HG02588 (cell line): ENCODE measurements around the gene ZBTB7C.

Experiments used
- ATAC-seq: cut with Tn5 transposase; IDR thresholded peaks from one replicate; pipeline ENCODE4 v1.9.1; 2021; ENCODE audit warnings: mild to moderate bottlenecking, moderate library complexity; ENCODE audit not compliant: unreplicated experiment

Gene ZBTB7C

GRCh38 chr18:48326901-48327675, 82.1 kb downstream of the ZBTB7C start:
- ATAC-seq: no peak

DNA sequence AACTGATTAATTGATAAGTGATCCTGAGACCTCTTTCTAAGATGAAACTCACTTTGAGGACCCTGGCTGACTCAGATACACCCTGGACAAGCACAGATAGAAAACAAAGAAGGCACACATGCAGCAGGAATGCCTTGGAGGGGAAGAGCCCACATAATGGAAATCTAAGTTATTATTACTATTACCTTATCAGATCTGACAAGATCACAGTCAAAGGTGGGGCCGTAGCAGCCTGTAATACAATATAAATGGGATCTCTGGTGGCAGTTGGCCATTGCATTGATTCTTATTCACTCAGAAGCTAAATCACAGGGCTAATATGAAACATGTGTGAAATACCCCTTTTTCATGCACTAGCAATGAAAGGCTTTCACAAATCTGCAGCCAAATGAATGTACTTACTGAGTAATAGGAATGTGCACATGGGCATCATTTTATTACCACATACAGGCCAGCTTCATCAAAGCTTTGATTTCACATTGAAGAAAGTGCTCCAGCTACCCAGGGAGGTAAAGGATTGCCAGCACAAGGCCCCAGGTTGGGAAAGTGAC, 84.0 kb downstream of the ZBTB7C start:
- no peak for ATAC-seq

- ATAC-seq: no peak
Observed at GRCh38 chr18:48324651-48325050, 84.5 kb downstream of the ZBTB7C start.

- no peak for ATAC-seq
Observed at GRCh38 chr18:48323151-48323550, 86.0 kb downstream of the ZBTB7C start.

DNA sequence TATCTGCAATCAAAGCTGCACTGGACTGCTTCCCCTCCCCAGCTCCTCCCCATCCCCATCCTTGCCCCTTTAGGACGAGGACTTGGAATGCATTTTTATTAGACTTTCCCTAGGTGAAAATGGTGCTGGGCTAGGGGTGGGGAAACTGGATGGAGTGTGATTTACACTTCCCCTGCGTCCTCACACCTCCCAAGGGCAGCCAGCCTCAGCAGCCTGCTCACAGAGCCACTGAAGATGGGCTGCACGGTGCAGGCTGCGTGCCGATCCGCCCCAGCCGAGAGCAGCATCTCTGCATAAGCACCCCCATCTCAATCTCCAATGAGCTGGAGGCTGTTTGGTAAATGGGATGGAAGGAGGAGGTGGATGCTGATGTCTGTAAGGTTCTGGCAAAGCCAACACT, 87.6 kb downstream of the ZBTB7C start:
- no peak for ATAC-seq

- ATAC-seq: no peak
Observed at GRCh38 chr18:48321121-48321520, 88.1 kb downstream of the ZBTB7C start.

GRCh38 chr18:48320639-48320945, 88.6 kb downstream of the ZBTB7C start:
- no peak for ATAC-seq

DNA sequence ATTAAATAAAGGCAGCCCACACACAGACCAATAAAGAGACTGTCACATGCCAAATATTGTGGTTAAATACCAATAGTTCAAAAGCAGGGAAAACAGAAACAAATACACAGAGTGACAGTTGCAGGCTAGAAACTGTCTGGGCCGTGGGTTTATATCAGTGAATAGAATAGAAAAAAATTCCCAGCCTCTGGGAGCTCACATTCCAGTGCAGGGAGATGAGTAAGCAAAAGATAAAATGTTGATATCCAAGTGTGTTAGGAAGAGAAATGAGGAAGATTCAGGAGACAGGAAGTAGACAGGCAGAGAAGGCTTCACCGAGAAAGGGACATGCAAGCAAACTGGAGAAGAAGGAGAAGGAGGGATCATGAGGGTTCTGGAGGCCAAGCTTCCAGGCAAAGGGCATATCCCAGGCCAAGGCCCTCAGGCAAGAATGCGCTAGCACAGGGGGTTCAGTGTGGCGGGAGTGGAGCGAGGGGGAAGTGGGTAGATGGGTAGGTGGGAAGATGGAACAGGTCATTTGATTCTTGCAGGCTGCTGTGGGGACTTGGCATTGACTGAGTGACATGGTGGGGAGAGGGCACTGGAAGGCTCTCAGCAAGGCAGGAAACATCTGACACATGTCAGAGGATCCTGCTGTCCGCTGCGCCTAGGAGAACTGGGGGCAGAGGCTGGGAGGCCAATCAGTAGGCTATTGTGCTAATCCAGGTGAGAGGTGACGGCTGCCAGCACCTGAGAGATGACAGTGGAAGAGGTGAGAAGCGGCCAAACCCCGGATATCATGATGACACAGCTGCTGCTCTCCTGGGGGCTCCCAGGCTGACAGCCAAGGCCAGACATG, 89.2 kb downstream of the ZBTB7C start:
- ATAC-seq: no peak

DNA sequence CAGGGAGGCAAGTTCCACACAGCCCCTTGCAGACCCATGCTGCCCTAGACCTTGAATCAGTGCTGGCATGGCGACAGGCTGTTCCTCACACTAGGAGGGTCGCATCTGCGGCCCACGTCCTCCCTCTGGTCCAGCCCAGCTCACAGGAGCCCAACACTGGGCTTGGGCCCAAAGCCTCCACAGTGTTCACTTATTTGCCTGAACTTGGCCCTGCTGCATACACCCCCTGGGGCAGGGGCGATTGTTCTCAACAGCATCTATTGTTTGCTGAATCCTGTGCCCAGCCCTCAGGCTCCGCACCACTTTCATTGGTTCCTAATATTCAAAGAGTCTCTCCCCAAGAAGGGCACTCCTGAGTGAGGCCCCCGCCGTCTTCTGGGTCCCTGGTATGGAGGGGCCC, 90.7 kb downstream of the ZBTB7C start:
- ATAC-seq: no peak

DNA sequence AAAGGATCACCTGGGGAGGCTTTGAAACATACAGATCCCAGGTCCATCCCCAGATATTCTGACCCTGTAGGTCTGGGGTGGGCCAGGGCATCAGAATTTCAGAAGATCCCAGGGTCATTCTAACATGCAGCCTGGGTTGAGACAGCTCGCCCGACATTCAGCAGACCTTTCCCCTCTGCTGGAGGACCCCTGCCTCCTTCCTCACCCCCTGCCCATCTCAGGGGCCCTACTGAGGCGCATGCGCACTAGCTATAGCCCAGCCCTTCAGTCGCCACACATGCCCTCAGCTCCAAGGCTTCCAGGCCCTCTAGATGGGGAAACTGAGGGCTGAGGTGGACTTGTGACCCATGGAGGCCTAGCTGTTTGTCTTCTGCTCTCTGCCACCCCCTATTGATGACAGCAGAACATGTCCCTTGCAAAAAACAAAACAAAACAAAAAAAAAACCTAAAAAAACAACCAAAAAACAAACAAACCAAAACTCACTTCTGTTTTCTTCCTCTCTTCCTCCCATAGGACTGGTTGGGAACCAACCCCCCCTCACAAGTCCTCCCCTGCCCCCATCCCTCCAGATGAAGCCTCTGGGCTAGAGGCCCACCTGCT, 91.3 kb downstream of the ZBTB7C start:
- no peak for ATAC-seq

DNA sequence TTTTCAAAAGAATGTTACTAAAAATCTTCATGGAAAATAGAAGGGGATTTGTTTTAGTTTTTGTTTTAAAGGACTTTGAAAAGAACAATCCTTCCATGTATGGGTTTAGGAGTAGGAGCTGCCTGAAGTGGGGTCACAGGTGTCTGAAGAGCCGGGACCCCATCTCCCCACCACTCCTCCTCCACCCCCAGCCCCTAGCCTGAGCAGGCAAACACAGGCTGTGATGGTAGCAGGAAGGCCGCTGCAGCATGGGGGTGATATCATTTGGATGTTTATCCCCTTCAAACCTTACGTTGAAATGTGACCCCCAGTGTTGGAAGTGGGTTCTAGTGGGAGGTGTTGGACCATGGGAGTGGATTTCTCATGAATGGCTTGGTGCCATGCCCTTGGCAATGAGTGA, 93.0 kb downstream of the ZBTB7C start:
- ATAC-seq: no peak

- ATAC-seq: no peak
Observed at GRCh38 chr18:48314690-48315089, 94.5 kb downstream of the ZBTB7C start.

DNA sequence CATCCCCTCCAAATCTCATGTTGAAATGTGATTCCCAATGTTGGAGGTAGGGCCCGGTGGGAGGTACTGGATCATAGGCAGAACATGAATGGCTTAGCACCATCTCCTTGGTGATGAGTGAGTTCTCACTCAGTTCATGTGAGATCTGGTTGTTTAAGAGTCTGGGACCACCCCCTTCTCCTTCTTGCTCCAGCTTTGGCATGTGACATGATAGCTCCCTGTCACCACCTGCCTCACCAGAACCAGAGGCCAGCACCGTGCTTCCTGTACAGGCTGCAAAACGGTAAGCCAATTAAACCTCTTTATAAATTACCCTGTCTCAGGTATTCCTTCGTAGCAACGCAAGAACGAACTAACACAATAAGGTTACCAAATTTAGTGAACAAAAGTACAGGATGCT, 95.4 kb downstream of the ZBTB7C start:
- ATAC-seq: no peak

- ATAC-seq: no peak
Observed at GRCh38 chr18:48312066-48312465, 97.1 kb downstream of the ZBTB7C start.

DNA sequence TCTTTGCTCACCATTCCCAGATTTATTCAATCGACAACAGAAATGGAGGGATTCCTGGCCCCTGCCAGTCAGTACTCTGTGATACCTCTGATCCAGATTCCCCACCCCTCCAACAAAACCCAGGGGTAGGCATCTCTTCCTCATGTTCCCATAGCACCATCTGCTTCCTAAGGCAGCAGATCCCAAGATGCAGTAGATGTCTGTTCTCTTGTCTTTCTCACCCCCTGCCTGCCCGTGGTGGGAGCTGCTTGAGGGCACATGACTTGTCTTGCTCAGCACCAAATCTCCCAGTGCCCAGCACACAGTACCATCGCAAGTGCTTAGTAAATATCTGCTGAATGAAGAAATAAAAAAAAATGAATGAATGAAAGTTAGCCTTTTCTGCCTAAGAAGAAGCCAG, 98.2 kb downstream of the ZBTB7C start:
- ATAC-seq: no peak

DNA sequence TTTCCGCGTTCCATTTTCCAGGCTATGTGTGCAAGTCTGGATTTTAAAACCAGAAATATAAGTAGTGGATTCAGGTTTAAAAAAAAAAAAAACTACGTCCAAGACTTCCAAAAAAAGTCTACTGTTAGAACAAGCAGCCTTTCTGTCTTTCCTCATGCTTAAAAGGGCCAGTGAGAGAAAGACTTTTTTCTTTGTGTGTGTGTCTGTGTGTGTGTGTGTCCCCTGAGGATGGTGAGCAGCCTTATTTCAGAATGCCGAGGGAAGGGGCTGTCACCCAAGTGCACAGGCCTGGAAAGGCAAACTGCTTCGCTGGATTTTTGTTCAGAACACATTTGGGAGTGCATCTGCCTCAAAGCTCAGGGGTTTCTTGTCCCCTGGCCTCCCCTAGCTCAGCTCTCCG, 98.8 kb downstream of the ZBTB7C start:
- no peak for ATAC-seq

GRCh38 chr18:48308755-48309575, 100.2 kb downstream of the ZBTB7C start:
- no peak for ATAC-seq

GRCh38 chr18:48308027-48308635, 101.1 kb downstream of the ZBTB7C start:
- no peak for ATAC-seq

DNA sequence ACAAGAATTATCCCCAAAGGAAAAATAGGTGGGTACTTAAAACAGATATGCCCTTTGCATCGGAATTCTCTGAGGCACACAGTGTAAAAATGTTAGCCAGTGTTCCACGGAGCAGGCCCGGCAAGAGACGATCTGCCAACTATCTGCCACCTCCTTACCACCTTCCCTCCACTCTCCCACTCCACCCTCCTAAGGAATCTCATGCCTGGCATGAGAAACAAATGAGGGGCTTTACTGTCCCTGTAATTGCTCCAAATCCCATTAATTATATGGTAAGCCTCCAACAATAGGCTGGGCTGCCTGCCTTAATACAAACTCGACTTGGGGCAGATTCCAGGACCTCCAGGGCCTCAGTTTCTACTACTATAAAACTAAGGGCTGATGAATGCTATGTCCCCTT, 102.3 kb downstream of the ZBTB7C start:
- ATAC-seq: no peak

- ATAC-seq: no peak
Observed at GRCh38 chr18:48304906-48305693, 104.1 kb downstream of the ZBTB7C start.
